ENCODE data around the gene TTLL11.

DNA sequence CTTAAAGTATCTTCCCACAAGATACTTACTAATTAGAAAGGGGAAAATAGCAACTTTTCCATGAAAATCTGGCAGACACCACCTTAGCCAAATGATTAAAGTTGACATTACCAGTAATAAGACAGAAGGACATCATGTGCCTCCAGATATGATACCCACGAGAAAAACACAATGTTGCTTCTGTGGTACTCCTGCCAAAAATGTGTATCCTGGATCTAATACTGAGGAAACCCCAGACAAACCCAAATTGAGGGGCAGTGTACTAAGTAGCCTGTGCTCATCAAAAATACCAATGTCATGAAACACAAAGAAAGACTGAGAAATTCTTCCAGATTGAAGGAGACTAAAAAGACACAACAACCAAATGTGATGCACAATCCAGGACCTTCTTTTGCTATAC is 85.3 kb downstream of the TTLL11 start:
- TF ChIP-seq CTCF (IDR thresholded peaks at IDR 0.05; ENCODE audit: insufficient read depth, low read depth, low read length) (no peak), EZH2 (IDR thresholded peaks at IDR 0.05; ENCODE audit: insufficient read depth, low read length) (no peak)
